Measurements from ENCODE around the gene PUS1. TPM values are rescaled to one million over a fixed set of nuclear protein-coding genes. Genes with fewer than 3 reads are reported as not detected.

Gene PUS1
- total RNA-seq, 1 donor from 2014 or later, result 25.4 TPM

DNA sequence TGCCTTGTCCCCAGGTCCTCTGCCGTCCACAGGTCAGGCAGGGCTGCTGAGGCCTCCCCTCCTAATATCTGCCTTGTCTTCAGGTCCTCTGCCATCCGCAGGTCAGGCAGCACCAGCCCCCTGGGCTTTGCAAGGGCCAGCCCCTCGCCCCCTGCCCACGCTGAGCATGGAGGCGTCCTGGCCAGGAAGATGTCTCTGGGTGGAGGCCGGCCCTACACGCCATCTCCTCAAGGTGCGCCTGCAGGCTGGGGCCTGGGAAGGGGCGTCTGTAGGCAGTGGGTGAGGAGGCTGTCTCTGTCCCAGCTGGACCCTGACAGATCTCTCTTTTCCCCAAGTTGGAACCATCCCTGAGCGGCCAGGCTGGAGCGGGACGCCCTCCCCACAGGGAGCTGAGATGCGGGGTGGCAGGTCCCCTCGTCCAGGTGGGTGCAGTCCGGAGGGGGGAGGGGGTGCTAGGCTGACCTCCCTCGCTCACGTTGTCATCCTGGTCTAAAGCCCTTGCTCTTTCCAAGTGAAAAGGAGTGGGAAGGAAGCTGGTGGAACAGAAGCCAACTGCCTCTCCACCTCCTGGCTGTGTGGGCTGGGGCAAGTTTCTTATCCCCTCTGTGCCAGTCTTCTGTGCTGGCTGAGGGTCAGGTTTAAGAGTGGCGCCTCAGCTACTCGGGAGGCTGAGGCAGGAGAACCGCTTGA is 13.9 kb upstream of the PUS1 start:
- no peak for DNase-seq (ENCODE audit: extremely low read depth, low read depth, low spot score)

DNA sequence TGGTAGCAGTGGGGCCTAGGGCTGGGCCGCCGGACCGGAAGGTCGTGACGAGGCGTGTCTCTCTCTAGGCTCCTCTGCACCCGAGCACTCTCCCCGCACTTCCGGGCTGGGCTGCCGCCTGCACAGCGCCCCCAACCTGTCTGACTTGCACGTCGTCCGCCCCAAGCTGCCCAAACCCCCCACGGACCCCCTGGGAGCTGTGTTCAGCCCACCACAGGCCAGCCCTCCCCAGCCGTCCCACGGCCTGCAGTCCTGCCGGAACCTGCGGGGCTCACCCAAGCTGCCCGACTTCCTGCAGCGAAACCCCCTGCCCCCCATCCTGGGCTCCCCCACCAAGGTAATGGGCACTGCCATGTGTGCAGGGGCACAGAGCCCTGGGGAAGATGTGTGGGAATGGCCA is 13.3 kb upstream of the PUS1 start:
- no peak for DNase-seq (ENCODE audit: extremely low read depth, low read depth, low spot score)

DNA sequence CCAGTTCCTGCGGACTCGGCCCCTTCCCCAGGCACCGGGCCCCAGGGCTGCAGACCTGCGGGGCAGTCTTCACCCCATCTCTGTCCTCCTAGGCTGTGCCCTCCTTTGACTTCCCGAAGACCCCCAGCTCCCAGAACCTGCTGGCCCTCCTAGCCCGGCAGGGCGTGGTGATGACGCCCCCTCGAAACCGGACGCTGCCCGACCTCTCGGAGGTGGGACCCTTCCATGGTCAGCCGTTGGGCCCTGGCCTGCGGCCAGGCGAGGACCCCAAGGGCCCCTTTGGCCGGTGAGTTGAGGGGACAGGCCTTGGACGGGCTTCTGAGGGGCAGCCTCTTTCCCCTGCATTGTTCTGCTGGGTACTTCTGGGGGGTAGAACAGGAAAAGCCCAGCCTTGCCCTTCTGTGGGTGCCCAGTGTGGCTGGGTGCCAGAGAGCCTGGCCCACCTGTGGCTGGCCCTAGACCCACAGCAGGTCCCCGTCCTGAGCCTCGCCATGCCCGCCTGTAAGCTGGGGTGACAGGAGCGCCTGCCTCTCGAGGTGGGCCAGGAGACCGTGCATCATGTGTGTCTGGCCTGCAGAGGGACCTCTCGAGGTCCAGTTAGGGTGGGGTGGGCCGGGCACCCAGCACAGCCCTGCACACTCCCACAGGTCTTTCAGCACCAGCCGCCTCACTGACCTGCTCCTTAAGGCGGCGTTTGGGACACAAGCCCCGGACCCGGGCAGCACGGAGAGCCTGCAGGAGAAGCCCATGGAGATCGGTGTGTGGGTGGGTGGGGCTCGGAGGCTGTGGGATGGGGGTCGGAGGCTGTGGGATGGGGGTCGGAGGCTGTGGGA is 12.6 kb upstream of the PUS1 start:
- no peak for DNase-seq (ENCODE audit: extremely low read depth, low read depth, low spot score)

DNA sequence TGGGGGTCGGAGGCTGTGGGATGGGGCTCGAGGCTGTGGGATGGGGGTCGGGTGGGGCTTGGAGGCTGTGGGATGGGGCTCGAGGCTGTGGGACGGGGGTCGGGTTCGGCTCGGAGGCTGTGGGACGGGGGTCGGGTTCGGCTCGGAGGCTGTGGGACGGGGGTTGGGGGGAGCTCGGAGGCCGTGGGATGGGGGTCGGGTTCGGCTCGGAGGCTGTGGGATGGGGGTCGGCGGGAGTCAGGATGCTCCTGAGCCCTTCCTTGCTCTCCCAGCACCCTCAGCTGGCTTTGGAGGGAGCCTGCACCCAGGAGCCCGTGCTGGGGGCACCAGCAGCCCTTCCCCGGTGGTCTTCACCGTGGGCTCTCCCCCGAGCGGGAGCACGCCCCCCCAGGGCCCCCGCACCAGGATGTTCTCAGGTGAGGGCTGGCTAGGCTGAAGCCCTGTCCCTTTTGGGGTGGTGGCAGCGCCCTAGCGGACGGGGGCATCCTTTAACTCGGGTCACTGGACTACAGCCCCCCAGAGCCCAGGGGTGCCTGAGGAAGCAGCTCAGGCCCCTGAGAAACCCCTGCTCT is 11.9 kb upstream of the PUS1 start:
- DNase-seq (ENCODE audit: extremely low read depth, low read depth, low spot score), result no peak

DNA sequence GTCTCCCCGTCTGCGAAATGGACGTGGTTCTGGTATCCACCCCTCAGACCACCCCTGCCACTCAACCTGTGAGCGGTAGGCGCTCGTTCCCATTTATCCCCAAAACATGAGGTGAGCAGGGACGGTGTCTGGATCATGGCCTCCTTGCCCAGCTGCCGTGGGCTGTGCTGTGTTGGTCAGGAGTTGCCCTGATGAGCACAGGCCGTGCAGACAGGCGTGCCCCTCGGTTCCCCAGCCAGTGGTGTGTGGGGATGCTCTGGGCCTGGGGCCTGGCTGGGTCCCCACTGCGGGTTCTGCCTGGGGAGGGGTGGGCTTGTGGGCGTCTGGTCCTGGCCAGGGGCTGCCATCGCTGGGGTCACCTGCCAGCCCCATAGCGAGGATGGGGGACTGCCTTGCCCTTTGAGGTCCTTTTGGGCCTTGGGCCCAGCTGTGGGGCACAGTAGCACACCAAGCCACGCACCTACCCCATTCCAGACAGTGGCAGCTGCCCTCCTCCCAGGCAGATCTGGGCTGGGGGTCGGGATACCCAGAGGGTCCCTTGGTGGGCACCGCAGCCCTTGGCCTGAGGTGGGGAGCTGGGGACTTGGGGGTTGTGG is 11.3 kb upstream of the PUS1 start:
- no peak for DNase-seq (ENCODE audit: extremely low read depth, low read depth, low spot score)

DNA sequence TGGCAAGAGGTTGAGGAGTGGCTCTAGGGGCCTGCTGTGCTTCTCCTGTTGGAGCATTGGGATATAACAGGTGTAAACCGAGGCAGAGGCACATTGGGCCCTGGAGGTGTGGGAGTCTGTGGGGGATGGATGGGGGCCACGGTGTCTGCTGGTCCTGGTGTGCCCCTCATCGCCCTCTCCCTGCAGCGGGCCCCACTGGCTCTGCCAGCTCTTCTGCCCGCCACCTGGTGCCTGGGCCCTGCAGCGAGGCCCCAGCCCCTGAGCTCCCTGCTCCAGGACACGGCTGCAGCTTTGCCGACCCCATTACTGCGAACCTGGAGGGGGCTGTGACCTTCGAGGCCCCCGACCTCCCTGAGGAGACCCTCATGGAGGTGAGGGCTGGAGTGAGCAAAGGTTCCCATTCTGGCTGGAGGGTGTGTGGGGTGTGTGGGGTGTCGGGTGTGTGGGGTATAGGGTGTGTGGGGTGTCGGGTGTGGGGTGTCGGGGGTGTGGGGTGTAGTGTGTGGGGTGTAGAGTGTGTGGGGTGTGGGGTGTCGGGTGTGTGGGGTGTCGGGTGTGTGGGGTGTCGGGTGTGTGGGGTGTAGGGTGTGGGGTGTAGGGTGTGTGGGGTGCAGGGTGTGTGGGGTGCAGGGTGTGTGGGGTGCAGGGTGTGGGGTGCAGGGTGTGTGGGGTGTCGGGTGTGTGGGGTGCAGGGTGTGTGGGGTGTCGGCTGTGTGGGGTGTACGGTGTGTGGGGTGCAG is 10.6 kb upstream of the PUS1 start:
- no peak for DNase-seq (ENCODE audit: extremely low read depth, low read depth, low spot score)

DNA sequence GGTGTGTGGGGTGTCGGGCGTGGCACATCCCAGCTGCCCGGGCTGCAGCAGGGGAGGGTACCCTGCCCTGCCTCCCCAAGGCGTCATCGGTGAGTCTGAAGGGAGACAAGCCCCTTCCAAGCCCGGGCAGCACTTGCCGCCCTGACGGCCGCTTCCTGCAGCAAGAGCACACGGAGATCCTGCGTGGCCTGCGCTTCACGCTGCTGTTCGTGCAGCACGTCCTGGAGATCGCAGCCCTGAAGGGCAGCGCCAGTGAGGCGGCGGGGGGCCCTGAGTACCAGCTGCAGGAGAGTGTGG is 10.1 kb upstream of the PUS1 start:
- no peak for DNase-seq (ENCODE audit: extremely low read depth, low read depth, low spot score)

DNA sequence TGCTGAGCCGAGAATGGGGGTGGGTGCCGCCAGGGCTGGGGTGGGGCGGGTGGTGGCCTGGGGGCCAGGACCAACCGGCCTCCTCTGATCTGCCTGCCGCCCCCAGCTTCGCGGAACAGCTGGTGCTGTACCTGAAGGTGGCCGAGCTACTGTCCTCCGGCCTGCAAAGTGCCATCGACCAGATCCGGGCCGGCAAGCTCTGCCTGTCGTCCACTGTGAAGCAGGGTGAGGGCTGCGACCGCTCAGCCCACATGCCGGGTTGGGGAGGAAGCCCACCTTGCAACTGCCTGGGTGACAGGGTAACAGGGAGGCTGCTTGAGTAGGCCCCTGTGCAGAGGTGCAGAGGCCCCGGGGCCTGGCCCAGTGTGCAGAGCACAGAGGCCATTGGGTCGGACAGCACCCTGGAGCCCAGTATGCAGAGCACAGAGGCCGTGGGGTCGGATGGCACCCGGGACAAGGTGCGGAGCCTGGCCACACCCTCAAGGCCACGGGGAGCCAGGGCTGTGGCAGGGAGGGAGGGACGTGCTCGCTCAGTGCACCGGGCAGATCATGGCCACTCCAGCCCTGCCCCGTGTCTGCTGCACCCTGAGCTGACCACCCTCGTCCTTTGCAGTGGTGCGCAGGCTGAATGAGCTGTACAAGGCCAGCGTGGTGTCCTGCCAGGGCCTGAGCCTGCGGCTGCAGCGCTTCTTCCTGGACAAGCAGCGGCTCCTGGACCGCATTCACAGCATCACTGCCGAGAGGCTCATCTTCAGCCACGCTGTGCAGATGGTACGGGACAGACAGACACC is 9.5 kb upstream of the PUS1 start:
- DNase-seq (ENCODE audit: extremely low read depth, low read depth, low spot score), result no peak

DNA sequence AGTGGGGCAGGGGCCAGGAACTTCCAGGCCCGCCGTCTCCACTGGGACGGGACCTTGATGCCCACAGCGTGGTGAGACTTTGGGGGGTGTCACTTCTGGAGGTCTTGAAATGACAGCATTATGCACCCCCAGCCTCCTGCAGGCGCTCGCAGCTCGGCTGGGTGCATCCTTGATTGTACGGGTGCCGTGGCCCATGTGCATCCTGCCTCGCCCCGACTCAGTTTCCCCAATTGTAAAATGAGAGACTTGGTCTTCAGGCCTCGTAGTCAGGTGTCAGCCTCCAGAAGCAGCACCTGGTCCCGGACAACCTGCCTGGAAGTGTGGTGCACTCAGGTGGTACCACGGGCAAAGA is 8.9 kb upstream of the PUS1 start:
- no peak for DNase-seq (ENCODE audit: extremely low read depth, low read depth, low spot score)

DNA sequence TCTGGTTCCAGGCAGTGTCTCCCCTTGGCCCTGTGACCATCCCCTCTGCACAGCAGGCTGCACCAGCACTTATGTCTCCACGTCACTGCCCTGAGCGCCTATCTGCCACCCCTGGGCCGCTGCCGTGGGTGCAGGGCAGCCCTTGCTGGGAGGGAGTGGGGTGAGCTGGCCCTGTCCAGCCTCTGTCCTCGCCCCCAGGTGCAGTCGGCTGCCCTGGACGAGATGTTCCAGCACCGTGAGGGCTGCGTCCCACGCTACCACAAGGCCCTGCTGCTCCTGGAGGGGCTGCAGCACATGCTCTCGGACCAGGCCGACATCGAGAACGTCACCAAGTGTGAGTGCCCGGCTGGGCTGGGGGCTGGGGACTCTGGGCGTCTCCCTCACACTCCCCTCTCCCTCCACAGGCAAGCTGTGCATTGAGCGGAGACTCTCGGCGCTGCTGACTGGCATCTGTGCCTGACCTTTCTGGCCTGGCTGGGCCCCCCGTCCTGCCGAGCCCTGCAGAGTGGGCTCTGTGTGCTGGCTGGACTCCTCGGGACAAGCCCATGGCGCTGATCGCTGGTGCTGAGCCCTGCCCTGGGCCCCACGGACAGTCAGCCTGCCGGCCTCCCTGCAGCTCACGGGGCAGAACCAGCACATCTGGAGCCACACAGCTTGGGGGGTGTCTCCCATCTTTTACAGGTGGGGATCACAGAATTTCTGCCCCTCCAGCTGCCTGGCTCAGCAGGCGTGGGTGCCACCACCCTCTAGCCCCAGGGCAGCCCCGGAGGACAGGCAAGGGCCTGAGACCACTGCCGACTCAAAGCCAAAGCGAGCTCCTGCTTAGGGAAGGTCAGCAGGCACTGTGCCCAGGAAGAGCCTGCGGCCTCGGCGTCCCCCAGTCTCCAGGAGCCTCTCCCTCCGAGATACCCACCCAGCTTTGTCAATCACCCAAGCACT is 7.9 kb upstream of the PUS1 start:
- DNase-seq (ENCODE audit: extremely low read depth, low read depth, low spot score), result no peak

DNA sequence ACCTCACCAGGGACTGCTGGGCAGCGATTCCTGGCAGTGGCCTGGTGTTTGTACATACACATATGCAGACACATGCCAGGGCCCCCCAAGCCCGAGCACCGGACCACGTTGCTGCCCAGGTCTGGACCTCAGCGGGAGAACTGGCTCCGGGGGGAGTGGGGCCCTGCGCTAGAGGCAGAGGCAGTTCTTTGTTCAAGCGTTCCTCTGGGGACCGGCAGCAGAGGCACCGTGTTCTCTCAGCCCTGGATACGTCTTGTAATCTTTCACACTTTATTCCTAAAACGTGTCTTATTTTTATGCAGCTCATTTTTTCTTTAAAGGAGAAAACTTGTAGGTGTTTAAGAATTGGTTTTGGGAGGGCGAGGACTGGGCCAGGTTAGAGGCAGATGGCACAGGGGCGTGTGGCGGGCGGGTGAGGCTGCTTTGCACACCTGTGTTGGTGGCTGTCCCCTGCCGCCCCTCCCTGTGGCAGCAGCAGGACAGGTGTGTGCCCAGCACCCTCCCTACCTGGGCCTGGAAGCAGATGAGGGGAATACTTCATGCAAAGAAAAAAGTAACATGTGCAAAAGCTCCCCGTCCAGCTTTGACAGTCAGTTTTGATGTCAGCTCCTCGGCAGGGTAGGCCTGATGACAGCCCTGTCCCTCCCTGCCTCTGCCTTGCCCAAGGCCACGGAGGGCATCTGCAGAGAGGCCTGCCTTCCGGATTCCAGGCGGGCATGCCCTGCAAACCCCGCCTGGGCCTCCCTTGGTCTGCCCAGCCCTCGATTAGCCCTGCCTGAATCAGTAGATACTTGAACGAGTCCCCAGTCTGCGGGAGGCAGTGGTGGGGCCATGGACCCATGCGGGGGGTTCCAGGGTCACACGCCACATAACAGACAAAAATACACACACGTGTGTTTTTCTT is 7.0 kb upstream of the PUS1 start:
- DNase-seq (ENCODE audit: extremely low read depth, low read depth, low spot score), result no peak

DNA sequence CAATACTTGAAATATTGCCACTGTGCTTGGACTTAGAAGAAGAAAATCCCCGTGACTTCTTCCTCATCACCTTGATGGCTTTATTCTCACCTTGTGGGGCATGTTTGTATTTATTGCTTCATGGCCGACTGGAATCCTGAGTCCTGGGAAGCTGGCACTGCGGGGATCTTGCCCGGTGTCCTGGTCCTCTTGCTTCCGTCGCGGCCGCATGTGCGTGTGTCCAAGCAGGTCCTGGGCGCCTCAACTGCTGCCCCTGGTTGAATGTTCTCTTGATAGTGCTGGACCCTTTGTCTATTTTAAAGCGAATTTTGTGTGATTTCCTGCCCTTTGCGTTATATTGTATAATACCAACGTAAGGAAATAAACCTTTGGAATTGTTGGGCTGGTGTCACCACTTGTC is 6.3 kb upstream of the PUS1 start:
- no peak for DNase-seq (ENCODE audit: extremely low read depth, low read depth, low spot score)

DNA sequence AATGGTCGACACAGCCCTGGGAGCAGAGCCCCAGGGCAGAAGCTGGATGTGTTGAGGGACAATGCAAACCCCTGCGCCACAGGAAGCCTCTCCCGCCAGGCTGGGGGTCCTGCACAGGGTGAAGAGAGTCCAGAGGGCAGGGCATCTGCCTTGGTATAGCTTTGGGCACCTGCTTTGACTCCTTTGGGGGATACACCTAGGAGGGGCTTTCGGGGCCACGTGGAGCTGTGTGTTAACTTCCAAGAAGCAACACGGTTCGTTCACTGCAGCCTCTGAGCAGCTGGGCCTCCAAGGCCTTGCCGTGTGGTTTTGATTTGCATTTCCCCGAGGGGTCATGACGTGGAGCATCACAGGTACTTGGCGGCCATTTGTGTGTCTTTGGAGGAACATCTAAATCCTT is 5.8 kb upstream of the PUS1 start:
- no peak for DNase-seq (ENCODE audit: extremely low read depth, low read depth, low spot score)

DNA sequence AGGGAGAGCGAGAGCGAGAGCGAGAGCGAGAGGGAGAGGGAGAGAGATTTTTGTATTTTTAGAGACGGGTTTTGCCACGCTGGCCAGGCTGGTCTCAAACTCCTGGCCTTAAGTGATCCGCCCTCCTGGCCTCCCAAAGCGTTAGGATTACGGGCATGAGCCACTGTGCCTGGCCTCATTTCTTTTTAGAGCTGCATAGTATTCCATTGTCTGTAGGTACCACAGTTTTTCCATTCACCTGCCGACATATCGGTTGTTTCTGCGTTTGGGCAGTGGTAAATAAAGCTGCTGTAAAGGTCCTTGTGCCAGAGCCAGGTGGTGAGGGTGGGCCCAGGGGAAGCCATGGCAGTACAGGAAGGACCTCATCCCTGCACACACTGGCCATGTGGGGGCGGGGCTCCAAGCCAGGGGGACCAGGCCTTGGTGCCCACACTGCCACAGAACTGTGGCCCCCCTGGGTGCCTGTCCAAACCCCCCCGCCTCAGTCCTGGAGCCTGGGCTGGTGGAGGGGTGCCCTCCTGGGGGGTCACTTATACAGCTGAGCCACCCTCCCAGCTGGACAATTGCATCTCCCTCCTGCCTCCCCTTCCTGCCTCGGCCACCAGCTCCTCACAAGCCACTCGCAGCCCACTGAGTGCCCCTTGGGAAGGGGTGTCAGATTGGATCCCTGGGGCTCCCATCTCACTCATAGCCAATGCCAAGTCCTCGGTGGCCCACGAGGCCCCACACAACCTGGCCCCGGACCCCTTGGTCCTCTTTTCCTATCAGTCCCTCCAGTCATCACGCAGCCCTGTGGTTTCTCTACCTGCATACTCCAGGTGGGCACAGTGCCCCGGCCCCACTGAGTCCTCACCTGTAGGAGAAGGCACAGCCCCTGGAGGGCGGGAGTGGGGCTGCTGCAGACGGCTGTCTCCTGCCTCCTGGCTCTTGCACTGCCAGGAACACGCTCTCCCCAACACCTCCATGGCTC is 1.7 kb upstream of the PUS1 start:
- no peak for DNase-seq (ENCODE audit: extremely low read depth, low read depth, low spot score)

DNA sequence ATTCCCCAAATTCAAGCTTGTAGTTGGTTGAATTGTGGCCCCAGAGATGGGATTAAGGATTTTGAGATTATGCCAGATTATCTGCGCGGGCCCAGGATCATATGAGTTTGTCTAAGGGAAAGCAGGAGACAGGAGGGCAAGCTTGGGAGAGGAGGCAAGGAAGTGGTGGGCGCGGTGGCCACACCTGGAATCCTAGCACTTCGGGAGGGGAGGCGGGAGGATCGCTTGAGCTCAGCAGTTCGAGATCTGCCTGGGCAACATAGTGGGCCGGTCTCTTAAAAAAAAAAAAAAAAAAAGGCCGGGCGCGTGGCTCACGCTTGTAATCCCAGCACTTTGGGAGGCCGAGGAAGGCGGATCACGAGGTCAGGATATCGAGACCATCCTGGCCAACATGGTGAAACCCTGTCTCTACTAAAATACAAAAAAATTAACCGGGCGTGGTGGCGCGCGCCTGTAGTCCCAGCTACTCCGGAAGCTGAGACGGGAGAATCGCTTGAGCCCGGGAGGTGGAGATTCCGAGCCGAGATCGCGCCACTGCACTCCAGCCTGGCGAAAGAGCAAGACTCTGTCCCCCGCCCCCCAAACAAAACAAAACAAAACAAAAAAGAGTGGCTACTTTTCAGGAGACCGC is 881 bp upstream of the PUS1 start:
- DNase-seq (ENCODE audit: extremely low read depth, low read depth, low spot score), result no peak

DNA sequence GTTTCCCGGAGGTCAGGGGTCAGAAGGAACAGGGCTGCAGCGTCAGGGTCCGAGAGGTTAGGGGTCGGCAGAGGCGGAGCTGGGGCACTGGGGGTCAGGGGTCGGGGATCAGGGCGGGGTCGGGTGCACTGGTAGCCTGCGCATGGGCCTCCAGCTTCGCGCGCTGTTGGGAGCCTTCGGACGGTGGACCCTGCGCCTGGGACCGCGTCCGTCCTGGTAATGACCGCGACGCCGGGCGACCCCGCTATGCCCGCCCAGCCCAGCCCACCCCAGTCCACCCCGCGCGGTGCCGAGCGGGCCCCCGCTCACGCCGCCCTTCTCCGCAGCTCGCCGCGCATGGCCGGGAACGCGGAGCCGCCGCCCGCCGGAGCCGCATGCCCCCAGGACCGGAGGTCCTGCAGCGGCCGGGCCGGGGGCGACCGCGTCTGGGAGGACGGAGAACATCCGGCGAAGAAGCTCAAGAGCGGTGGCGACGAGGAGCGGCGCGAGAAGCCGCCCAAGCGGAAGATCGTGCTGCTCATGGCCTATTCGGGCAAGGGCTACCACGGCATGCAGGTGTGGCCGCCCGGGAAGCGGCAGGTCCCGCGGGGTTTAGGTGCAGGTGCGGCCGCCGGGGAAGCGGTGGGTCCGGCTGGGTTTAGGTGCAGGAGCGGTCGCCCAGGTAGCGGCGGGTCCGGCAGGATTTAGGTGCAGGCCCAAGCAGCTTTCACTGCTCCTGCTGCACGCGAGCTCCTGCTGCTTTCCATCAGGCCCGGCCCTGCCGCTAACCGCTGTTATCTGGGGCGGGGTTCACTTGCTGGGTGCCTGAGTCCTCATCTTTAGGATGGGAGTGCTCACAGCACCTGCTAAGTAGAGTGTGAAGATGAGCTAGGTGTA is 743 bp downstream of the PUS1 start:
- DNase-seq (ENCODE audit: extremely low read depth, low read depth, low spot score), result no peak

All from glomerular endothelial cell (primary cell).